Osteocyte (in vitro differentiated cells): ENCODE measurements around the gene ING2. TPM values are rescaled to one million over a fixed set of nuclear protein-coding genes. Genes with fewer than 3 reads are reported as not detected.
A peak's percentile ranks its signal among the peaks of the same experiment; 100 is the strongest.

Experiments used
- DNase-seq: peaks from one replicate; pipeline ENCODE4 v3.0.0; 2021; ENCODE audit warnings: mixed read lengths; ENCODE audit not compliant: unreplicated experiment; ENCODE audit errors: extremely low spot score
- H3K27ac Mint-ChIP-seq: one replicate; pipeline ENCODE4 v1.8.0; 2021; ENCODE audit warnings: mild to moderate bottlenecking, mixed read lengths; ENCODE audit not compliant: unreplicated experiment
- H3K27me3 Mint-ChIP-seq: one replicate; pipeline ENCODE4 v1.8.0; 2021; ENCODE audit warnings: mixed read lengths; ENCODE audit not compliant: unreplicated experiment
- H3K36me3 Mint-ChIP-seq: one replicate; pipeline ENCODE4 v1.8.0; 2021; ENCODE audit warnings: mixed read lengths; ENCODE audit not compliant: unreplicated experiment
- H3K4me1 Mint-ChIP-seq: one replicate; pipeline ENCODE4 v1.8.0; 2021; ENCODE audit warnings: mixed read lengths; ENCODE audit not compliant: unreplicated experiment
- H3K4me3 Mint-ChIP-seq: one replicate; pipeline ENCODE4 v1.8.0; 2021; ENCODE audit warnings: mild to moderate bottlenecking, moderate library complexity, mixed read lengths; ENCODE audit not compliant: unreplicated experiment
- H3K9me3 Mint-ChIP-seq: one replicate; pipeline ENCODE4 v1.8.0; 2021; ENCODE audit warnings: mixed read lengths; ENCODE audit not compliant: unreplicated experiment
- CTCF ChIP-seq: fragments of 200-600 bp; sonication (generic); IDR thresholded peaks from 2 replicates; pipeline ENCODE4 v1.5.0; 2021; ENCODE audit warnings: antibody characterized with exemption, mild to moderate bottlenecking, moderate library complexity
- total RNA-seq: library from RNA; stranded (reverse); gene quantifications from 2 replicates; pipeline ENCODE4 v1.2.1, GENCODE V29; 2021

ING2 gene
- total RNA-seq, 1 donor from 2014 or later = 7.0 TPM

GRCh38 chr4:183485411-183486160 is 19.3 kb upstream of the ING2 start:
- Mint-ChIP-seq H3K27me3 (no peaks in the 10 kb centered on the region), H3K27ac (no peak overlapping the region), H3K4me3 (no peak overlapping the region), H3K36me3 (no peaks in the 10 kb centered on the region), H3K4me1 (peaks cover 13% of the 10 kb centered on the region), H3K9me3 (no peaks in the 10 kb centered on the region)
- no peak for DNase-seq
- no peak for TF ChIP-seq CTCF

- no peak overlapping the region for H3K4me3 Mint-ChIP-seq
Observed at GRCh38 chr4:183492791-183493222, 12.1 kb upstream of the ING2 start.

GRCh38 chr4:183493246-183493645 is 11.6 kb upstream of the ING2 start:
- Mint-ChIP-seq H3K4me1 (peaks cover 19% of the 10 kb centered on the region), H3K27ac (peak overlapping the region; percentile 40), H3K27me3 (no peaks in the 10 kb centered on the region), H3K36me3 (peaks cover 9% of the 10 kb centered on the region), H3K4me3 (no peak overlapping the region), H3K9me3 (peaks cover 6% of the 10 kb centered on the region)
- DNase-seq = no peak
- TF ChIP-seq CTCF = no peak

More at GRCh38 chr4:183492791-183493222, 12.1 kb upstream of the ING2 start:
- no peak for TF ChIP-seq CTCF
- Mint-ChIP-seq H3K4me1 (peaks cover 19% of the 10 kb centered on the region), H3K9me3 (peaks cover 6% of the 10 kb centered on the region), H3K27ac (peak overlapping the region; percentile 37), H3K27me3 (no peaks in the 10 kb centered on the region), H3K36me3 (peaks cover 9% of the 10 kb centered on the region)
- no peak for DNase-seq

GRCh38 chr4:183495184-183495583 is 9.7 kb upstream of the ING2 start:
- peaks cover 9% of the 10 kb centered on the region for H3K36me3 Mint-ChIP-seq
- peaks cover 6% of the 10 kb centered on the region for H3K9me3 Mint-ChIP-seq
- H3K4me3 Mint-ChIP-seq = no peak overlapping the region
- DNase-seq = no peak
- peaks cover 19% of the 10 kb centered on the region for H3K4me1 Mint-ChIP-seq
- no peak for TF ChIP-seq CTCF
- H3K27me3 Mint-ChIP-seq = no peaks in the 10 kb centered on the region
- H3K27ac Mint-ChIP-seq = peak overlapping the region; percentile 2

GRCh38 chr4:183499389-183499788 is 5.5 kb upstream of the ING2 start:
- H3K27ac Mint-ChIP-seq = no peak overlapping the region
- no peak overlapping the region for H3K4me3 Mint-ChIP-seq
- no peaks in the 10 kb centered on the region for H3K9me3 Mint-ChIP-seq
- H3K4me1 Mint-ChIP-seq = peaks cover 17% of the 10 kb centered on the region
- no peak for TF ChIP-seq CTCF
- peaks cover 2% of the 10 kb centered on the region for H3K36me3 Mint-ChIP-seq
- H3K27me3 Mint-ChIP-seq = no peaks in the 10 kb centered on the region
- no peak for DNase-seq
